ENCODE results near the gene ANKRD60.
A peak's percentile ranks its signal among the peaks of the same experiment; 100 is the strongest.

Gene ANKRD60

DNA sequence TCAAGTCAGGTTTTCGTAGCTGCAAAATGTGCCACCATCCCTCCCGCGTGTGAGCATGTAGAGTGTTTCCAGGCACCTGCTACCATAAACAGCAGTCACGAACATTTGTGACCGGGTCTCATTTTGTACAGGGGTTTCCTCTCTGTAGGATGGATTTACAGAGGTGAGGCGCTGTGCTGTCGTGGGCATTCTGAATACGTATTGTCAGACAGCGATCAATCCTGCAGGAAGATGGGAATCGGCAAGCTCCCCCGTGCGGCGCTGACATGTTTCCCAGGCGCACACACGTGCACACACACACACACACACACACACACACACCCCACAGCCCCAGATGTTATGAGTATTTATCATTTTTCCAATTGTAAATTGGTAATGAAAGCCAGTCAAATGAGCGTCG is 15.8 kb downstream of the ANKRD60 start:
- Histone ChIP-seq H3K9ac (ENCODE audit: low read length) (no peak overlapping the region), H4K8ac (ENCODE audit: low read length) (no peak overlapping the region), H2BK5ac (ENCODE audit: low read depth, low read length, poor library complexity, severe bottlenecking) (no peak overlapping the region), H3K18ac (ENCODE audit: low read depth in 1 of 2, low read length in 2 of 2) (no peak overlapping the region), H3K36me3 (ENCODE audit: control insufficient read depth in 1 of 2, insufficient read depth in 2 of 2, low read depth in 1 of 2, low read length in 2 of 2) (no peaks in the 10 kb centered on the region), H4K91ac (ENCODE audit: low read length) (no peak overlapping the region), H2BK15ac (ENCODE audit: low read depth, poor library complexity, severe bottlenecking) (no peak overlapping the region), H3K14ac (ENCODE audit: low read length in 2 of 2) (no peak overlapping the region), H3K4me1 (ENCODE audit: control insufficient read depth, insufficient read depth, low read depth, low read length) (peaks cover 2% of the 10 kb centered on the region), H3K4me3 (ENCODE audit: insufficient read depth in 1 of 2, low read depth in 1 of 2, low read length in 2 of 2) (no peak overlapping the region), H2BK120ac (ENCODE audit: low read depth, low read length) (no peak overlapping the region), H3K27me3 (ENCODE audit: control insufficient read depth in 1 of 2, insufficient read depth in 1 of 2, low read length in 2 of 2) (peaks cover 33 to 72% of the 10 kb centered on the region in 2 experiments), H3K27ac (ENCODE audit: low read length, poor library complexity, severe bottlenecking) (no peak overlapping the region), H2BK12ac (ENCODE audit: low read length in 2 of 2) (no peak overlapping the region), H3K79me1 (replicated peaks; ENCODE audit: low read length, poor library complexity, severe bottlenecking) (no peaks in the 10 kb centered on the region), H2AFZ (ENCODE audit: low read depth, low read length) (no peak overlapping the region), H3K23ac (ENCODE audit: low read length in 2 of 2) (no peak overlapping the region), H3K4me2 (ENCODE audit: low read length, poor library complexity, severe bottlenecking) (no peak overlapping the region), H3K4ac (ENCODE audit: low read depth in 1 of 2, low read length in 2 of 2) (no peak overlapping the region), H2AK5ac (ENCODE audit: low read length, severe bottlenecking) (no peak overlapping the region), H3K9me3 (ENCODE audit: control insufficient read depth, low read length) (no peaks in the 10 kb centered on the region)
- WGBS: 66% methylated on average over 9 of the region's 17 CpGs
- DNase-seq: no peak

DNA sequence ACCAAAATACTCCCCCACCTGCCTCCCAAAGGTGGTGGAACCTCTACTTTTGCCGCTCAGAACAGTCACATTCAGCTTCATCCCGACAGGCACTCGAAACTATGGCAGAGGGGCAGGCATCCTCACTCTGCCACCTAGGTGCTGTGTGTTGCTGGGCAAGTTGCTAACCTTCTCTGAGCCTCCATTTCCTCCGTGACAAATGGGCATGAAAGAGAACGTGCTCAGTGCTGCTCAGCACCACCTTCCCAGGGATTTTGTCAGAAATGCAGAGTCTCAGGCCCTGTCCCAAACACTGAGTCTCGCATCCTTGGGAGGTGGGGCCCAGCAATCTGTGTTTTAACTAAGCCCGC is 18.1 kb downstream of the ANKRD60 start:
- Histone ChIP-seq H3K27me3 (ENCODE audit: control insufficient read depth in 1 of 2, insufficient read depth in 1 of 2, low read length in 2 of 2) (peaks cover 23 to 61% of the 10 kb centered on the region in 2 experiments), H3K36me3 (ENCODE audit: control insufficient read depth in 1 of 2, insufficient read depth in 2 of 2, low read depth in 1 of 2, low read length in 2 of 2) (no peaks in the 10 kb centered on the region), H3K9ac (ENCODE audit: low read length) (no peak overlapping the region), H2BK12ac (ENCODE audit: low read length in 2 of 2) (no peak overlapping the region), H2AFZ (ENCODE audit: low read depth, low read length) (no peak overlapping the region), H2BK5ac (ENCODE audit: low read depth, low read length, poor library complexity, severe bottlenecking) (no peak overlapping the region), H3K14ac (ENCODE audit: low read length in 2 of 2) (no peak overlapping the region), H4K91ac (ENCODE audit: low read length) (no peak overlapping the region), H2BK120ac (ENCODE audit: low read depth, low read length) (no peak overlapping the region), H3K4me3 (ENCODE audit: insufficient read depth in 1 of 2, low read depth in 1 of 2, low read length in 2 of 2) (no peak overlapping the region), H3K27ac (ENCODE audit: low read length, poor library complexity, severe bottlenecking) (no peak overlapping the region), H2AK5ac (ENCODE audit: low read length, severe bottlenecking) (no peak overlapping the region), H3K79me1 (replicated peaks; ENCODE audit: low read length, poor library complexity, severe bottlenecking) (no peaks in the 10 kb centered on the region), H3K9me3 (ENCODE audit: control insufficient read depth, low read length) (no peaks in the 10 kb centered on the region), H3K4ac (ENCODE audit: low read depth in 1 of 2, low read length in 2 of 2) (no peak overlapping the region), H3K18ac (ENCODE audit: low read depth in 1 of 2, low read length in 2 of 2) (no peak overlapping the region), H2BK15ac (ENCODE audit: low read depth, poor library complexity, severe bottlenecking) (no peak overlapping the region), H4K8ac (ENCODE audit: low read length) (no peak overlapping the region), H3K4me1 (ENCODE audit: control insufficient read depth, insufficient read depth, low read depth, low read length) (peaks cover 2% of the 10 kb centered on the region), H3K4me2 (ENCODE audit: low read length, poor library complexity, severe bottlenecking) (no peak overlapping the region), H3K23ac (ENCODE audit: low read length in 2 of 2) (no peak overlapping the region)
- DNase-seq: no peak
- WGBS: 89% methylated on average over 7 of the region's 7 CpGs

DNA sequence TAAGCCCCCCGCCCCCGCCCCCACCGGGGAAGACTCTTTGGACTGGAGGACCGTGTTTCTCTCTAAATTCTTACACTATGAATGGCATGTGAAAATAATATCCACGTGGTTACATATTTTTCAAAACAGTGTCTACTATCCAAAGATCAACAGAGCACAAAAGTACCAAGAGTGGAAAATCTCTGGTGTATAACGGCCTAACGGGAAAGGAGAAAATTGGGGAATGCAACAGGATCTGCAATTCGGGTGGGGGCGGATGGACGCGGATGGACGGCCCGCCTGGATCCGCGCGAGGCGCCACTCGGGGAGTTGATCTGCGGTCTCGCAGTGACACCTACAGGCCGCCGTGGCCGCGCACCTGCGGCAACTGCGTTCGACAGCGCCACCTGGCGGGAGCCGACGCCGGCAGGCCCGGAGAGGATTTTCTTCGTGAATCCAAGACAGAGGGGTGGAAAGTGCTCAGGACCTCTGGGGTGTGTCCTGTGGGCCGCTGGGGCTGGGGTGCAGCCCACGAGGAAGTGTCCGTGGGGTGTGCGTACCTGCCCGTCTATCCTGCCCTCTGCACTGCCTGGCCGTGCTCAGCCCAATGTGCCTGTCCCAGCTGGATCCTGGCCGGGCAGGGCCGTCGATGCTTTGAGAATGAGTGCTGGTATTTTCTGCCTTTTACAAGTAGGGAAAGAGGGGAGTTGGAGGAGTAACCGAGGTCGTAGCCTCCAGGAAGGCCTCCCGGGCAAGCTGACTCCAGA is 18.6 kb downstream of the ANKRD60 start:
- no peak overlapping the region for H3K4me2 ChIP-seq (ENCODE audit: low read length, poor library complexity, severe bottlenecking)
- no peaks in the 10 kb centered on the region for H3K36me3 ChIP-seq (ENCODE audit: control insufficient read depth in 1 of 2, insufficient read depth in 2 of 2, low read depth in 1 of 2, low read length in 2 of 2)
- H3K9me3 ChIP-seq (ENCODE audit: control insufficient read depth, low read length): no peaks in the 10 kb centered on the region
- no peak overlapping the region for H3K18ac ChIP-seq (ENCODE audit: low read depth in 1 of 2, low read length in 2 of 2)
- H3K14ac ChIP-seq (ENCODE audit: low read length in 2 of 2): no peak overlapping the region
- no peak overlapping the region for H4K91ac ChIP-seq (ENCODE audit: low read length)
- H3K4me1 ChIP-seq (ENCODE audit: control insufficient read depth, insufficient read depth, low read depth, low read length): peaks cover 2% of the 10 kb centered on the region
- H3K23ac ChIP-seq (ENCODE audit: low read length in 2 of 2): no peak overlapping the region
- H2BK12ac ChIP-seq (ENCODE audit: low read length in 2 of 2): no peak overlapping the region
- no peak overlapping the region for H2BK120ac ChIP-seq (ENCODE audit: low read depth, low read length)
- no peak overlapping the region for H2AFZ ChIP-seq (ENCODE audit: low read depth, low read length)
- 9% methylated on average over 41 of the region's 46 CpGs for WGBS
- peak overlapping the region; percentile 60 for H3K9ac ChIP-seq (ENCODE audit: low read length)
- no peak overlapping the region for H2BK5ac ChIP-seq (ENCODE audit: low read depth, low read length, poor library complexity, severe bottlenecking)
- peaks cover 25 to 58% of the 10 kb centered on the region in 2 experiments for H3K27me3 ChIP-seq (ENCODE audit: control insufficient read depth in 1 of 2, insufficient read depth in 1 of 2, low read length in 2 of 2)
- no peak overlapping the region for H4K8ac ChIP-seq (ENCODE audit: low read length)
- no peaks in the 10 kb centered on the region for H3K79me1 ChIP-seq (replicated peaks; ENCODE audit: low read length, poor library complexity, severe bottlenecking)
- DNase-seq: peak; percentile 65
- no peak overlapping the region for H2BK15ac ChIP-seq (ENCODE audit: low read depth, poor library complexity, severe bottlenecking)
- no peak overlapping the region for H2AK5ac ChIP-seq (ENCODE audit: low read length, severe bottlenecking)
- no peak overlapping the region for H3K4me3 ChIP-seq (ENCODE audit: insufficient read depth in 1 of 2, low read depth in 1 of 2, low read length in 2 of 2)
- H3K4ac ChIP-seq (ENCODE audit: low read depth in 1 of 2, low read length in 2 of 2): no peak overlapping the region
- H3K27ac ChIP-seq (ENCODE audit: low read length, poor library complexity, severe bottlenecking): no peak overlapping the region

DNA sequence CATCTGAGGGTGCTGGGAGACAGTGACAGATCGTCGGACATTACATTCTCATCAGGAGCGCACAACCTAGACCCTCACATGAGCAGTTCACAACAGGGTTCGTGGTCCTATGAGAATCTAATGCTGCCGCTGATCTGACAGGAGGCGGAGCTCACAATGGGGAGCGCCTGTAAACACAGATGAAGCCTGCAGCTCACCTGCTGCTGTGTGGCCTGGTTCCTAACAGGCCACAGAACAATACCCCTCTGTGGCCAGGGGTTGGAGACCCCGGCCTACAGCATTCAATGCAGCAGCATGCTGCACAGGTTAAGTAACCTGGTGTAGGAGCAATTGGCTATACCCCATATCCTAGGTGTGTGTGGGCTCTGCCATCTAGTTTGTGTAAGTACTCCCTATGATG is 19.5 kb downstream of the ANKRD60 start:
- Histone ChIP-seq H3K9ac (ENCODE audit: low read length) (no peak overlapping the region), H2BK15ac (ENCODE audit: low read depth, poor library complexity, severe bottlenecking) (no peak overlapping the region), H3K9me3 (ENCODE audit: control insufficient read depth, low read length) (no peaks in the 10 kb centered on the region), H2AK5ac (ENCODE audit: low read length, severe bottlenecking) (no peak overlapping the region), H2BK12ac (ENCODE audit: low read length in 2 of 2) (no peak overlapping the region), H3K18ac (ENCODE audit: low read depth in 1 of 2, low read length in 2 of 2) (no peak overlapping the region), H3K27ac (ENCODE audit: low read length, poor library complexity, severe bottlenecking) (no peak overlapping the region), H3K4me1 (ENCODE audit: control insufficient read depth, insufficient read depth, low read depth, low read length) (peaks cover 2% of the 10 kb centered on the region), H3K79me1 (replicated peaks; ENCODE audit: low read length, poor library complexity, severe bottlenecking) (no peaks in the 10 kb centered on the region), H3K27me3 (ENCODE audit: control insufficient read depth in 1 of 2, insufficient read depth in 1 of 2, low read length in 2 of 2) (peaks cover 26 to 58% of the 10 kb centered on the region in 2 experiments), H3K14ac (ENCODE audit: low read length in 2 of 2) (no peak overlapping the region), H3K4me2 (ENCODE audit: low read length, poor library complexity, severe bottlenecking) (no peak overlapping the region), H3K4ac (ENCODE audit: low read depth in 1 of 2, low read length in 2 of 2) (no peak overlapping the region), H3K4me3 (ENCODE audit: insufficient read depth in 1 of 2, low read depth in 1 of 2, low read length in 2 of 2) (no peak overlapping the region), H2BK120ac (ENCODE audit: low read depth, low read length) (no peak overlapping the region), H3K36me3 (ENCODE audit: control insufficient read depth in 1 of 2, insufficient read depth in 2 of 2, low read depth in 1 of 2, low read length in 2 of 2) (no peaks in the 10 kb centered on the region), H3K23ac (ENCODE audit: low read length in 2 of 2) (no peak overlapping the region), H4K8ac (ENCODE audit: low read length) (no peak overlapping the region), H2AFZ (ENCODE audit: low read depth, low read length) (no peak overlapping the region), H4K91ac (ENCODE audit: low read length) (no peak overlapping the region), H2BK5ac (ENCODE audit: low read depth, low read length, poor library complexity, severe bottlenecking) (no peak overlapping the region)
- WGBS: 78% methylated on average over 8 of the region's 8 CpGs
- no peak for DNase-seq
